ENCODE data around the gene ARSI.

The ARSI gene

DNA sequence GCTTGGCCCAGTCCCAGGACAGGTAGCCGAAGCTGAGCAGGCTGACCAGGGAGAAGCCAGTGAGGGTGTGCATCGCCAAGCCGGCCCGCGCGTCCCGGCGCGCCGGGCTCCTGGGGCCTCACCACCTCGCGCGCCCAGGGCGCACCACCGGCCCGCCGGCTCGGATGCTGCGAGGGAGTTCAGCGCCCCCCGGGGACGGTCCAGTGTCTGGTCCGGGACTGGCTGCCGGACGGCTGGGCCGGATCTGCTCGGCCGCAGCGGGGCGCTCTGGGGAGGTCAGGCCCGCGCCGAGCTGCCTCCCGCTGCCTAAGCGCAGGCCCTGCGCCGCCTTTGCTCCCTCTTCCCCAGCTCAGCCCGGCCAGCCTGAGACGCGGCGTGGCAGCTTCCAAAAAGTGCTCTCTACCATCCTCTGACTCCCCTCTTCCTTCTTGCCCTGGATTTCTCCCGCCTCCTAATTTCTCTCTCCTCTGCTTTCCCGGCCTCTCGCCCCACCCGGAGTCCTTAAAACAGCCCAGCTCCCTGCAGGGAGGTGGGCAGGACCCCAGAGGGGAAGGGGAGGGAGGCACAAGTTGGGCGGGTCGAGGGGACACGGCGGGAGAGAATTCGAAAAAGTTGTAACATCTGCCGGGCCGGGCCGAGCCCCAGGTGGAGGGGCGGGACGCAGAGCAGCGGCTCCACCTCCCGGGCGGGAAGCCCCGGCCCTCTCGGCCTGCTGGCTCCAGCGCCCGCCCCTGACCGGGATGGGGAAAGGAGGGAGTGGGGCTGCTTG, at the start of gene ARSI:
TSS of gene ARSI (minus strand) at position 605 of the 769 bp plus-strand sequence. CDS start at position 73, 532 bp downstream.
- peak; percentile 86 for DNase-seq (ENCODE audit: low spot score)

DNA sequence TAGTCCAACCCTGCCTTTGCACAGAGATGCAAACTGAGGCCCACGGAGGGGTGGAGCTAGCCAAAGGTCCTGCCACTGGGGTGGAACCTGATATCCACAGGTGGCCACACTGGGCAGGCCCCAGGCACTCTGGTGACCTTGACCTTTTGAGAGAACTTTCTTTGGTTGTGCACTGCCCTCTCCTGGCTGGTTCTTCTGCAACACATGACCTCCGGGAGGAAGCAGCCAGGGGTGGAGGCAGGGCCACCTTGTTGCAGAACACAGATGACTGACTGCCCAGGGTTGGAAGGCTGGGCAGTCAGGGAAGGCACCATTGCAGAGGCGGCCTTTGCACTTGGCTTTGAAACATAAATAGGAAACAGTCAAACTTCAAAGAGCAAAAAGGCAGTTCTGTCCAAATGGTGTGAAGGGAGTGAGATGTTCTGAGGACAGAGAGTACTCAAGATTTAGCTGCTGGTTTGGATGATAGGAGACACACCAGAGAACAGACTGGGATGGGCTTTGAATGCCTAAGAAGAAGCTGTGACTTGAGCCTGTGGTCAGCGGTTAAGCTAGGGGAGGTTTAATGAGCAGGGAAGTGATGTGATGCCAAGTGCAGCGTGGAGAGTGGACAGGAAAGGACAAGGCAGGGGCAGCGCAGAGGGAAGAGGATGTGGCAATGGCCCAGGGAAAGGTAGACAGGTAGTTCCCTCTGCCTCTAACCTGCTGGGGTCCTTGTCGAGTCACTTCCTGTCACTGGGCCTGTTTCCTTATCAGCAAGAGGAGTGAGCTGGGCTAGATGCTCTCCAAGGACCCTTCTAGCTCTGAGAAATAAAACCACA, 48.0 kb upstream of the ARSI start:
- peak; percentile 85 for DNase-seq (ENCODE audit: low spot score)

DNA sequence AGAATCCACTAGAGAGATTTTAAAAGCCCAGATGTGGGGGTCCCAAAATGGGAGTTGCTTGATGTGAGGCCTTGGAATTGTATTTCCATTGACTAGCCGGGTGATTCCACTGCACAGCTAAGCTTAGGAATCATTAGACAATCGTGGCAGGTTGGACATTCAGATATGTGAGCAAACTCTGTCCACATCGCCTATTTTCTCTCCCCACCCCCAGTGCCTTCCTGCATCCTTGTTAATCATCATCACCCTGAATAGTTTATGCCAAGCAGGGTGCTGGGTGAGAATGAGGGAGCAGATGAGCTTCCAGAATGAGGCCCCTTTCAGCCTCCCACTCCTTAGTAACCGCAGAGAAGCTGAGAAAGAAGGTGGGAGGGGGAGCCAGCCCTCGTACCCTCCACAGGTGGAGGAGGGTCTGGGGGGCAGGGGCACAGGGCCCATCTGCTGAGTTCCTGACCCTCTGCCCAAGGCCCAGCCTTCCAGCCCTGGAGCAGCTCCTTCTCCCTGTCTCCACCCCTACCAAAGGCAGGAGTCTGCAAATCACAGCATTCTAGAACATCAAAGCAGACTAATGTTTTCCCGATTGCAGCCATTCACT, 47.1 kb upstream of the ARSI start:
- DNase-seq (ENCODE audit: low spot score), result no peak

DNA sequence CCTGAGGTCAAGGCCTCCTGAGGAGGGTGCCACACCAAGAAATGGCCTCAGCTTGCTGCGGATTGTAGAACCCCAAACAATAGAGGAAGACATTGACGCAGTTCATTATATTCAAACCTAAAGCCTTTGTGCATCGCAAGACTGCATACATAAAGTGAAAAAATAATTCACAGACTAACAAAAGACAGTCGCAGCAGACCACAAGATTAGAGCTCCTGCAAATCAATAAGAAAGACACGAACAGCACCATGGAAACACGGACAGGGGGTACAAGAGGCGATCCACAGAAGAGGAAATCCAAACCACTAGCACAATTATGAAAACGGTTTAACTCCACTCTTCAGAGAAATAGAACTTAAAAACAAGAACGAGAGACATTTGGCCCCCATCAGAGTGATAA, 44.7 kb upstream of the ARSI start:
- DNase-seq (ENCODE audit: low spot score), result no peak

DNA sequence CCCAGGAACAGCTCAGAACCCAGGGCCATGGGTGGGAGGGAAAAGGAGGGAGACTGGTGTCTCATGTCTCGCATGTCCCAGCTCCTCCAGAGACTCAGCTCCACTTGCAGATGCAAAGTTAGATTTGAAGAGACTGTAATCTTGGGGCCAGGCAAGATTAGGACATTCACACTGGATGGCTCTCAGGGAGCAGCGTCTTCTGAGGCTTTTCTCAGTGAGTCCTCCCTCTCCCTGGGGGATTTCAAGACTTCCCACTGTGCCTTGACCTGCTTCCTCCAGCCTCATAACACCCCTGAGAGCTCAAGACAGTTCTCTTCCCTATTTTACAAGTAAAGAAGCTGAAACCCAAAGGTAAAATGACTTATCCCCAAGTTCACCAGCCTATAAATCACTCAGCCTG, 44.3 kb upstream of the ARSI start:
- DNase-seq (ENCODE audit: low spot score), result no peak

DNA sequence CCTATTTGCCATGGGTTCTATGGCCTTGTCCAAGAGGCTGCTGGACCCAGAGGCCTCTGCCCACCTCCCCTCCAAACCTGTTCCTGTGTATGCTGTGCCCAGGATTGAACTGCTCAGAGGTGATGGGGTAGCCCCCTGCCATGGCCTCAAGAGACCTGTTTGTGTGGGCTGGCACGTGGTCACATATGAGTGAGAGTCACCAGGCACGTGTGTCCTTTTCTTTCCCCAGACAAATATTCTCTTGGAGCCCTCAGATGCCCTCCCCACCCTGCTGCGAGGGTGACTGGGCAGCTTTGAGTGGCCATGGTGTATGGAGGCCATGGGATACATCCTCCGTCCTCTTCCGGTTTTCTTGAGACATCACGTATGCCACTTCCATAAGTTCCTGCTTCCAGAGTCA, 43.9 kb upstream of the ARSI start:
- DNase-seq (ENCODE audit: low spot score), result no peak

DNA sequence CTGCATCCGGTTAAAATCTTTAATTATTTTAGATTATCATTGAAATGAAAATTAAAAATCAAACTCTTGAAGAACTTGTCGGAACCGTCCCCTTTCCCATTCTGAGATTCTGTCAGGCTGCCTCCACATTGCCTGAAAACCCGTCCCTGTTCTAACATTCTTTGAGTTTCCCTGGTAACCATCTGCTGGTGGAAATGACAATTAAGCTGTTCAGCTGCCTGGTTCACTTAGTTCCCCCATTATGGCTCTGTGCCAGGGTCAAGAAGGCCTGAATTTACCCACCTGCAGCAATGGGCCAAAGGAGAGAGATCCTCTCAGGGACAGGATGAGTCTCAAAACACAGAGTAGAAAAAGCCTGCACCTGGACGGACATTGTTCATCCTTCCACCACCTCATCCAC, 43.0 kb upstream of the ARSI start:
- DNase-seq (ENCODE audit: low spot score), result no peak

DNA sequence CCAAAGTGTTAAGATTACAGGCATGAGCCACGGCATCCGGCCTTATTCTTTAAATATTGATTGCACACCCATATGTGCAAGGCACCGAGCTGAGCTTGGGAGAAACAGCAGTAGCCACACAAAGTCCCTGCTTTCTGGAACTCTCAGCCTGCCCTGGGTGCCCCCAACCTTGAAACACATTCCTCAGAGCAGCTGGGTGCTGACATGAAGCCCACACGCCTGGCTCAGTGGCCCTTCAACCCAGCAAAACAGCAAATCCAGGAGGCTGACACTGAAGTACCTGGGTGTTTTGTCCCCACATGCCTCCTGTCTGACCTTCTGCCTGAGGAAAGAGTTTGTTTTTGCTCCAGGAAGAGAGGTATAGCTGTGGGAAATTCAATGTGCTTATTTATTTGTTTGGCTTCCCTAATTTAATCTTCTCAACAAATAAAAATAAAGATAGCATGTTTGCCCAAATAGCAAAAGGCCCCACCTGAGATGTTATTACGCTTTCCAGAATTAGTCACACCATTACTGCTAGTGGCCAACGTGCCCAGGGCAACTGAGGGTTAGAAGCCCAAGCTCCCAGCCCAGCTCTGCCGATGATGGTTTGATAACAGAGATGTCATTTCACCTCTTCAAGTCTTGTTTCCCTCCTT, 41.4 kb upstream of the ARSI start:
- DNase-seq (ENCODE audit: low spot score), result no peak

DNA sequence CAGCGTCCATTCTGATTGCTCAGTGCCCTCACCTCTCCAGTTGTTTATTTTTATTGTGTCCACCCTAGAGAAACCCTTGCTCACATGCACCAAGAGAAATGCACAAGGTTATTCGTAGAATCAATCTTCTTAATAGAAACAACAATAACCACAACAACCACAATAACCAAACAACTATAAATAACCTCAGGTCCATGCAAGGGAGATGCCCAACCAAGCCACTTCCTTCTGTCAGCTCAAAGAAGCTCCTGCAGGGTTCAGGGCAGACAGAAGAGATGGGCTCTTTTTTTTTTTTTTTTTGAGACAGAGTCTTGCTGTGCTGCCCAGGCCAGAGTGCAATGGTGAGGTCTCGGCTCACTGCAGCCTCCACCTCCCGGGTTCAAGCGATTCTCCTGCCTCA, 39.9 kb upstream of the ARSI start:
- no peak for DNase-seq (ENCODE audit: low spot score)

DNA sequence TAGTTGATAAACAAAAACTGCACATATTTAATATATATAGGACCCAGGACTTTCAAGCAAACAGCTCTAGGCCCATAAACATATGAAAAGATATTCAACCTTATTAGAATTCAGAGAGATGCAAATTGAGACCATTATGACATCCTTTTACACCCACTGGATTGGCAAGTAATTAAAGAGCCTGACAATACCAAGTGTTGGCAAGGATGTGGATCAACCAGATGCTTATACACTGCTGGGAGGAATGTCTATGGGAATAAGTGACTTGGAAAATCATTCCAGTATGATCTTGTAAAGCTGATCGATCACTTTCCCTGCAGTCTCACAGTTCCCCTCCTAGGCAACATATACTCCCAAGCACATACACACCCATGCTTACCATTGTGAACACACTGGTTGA, 39.3 kb upstream of the ARSI start:
- no peak for DNase-seq (ENCODE audit: low spot score)

DNA sequence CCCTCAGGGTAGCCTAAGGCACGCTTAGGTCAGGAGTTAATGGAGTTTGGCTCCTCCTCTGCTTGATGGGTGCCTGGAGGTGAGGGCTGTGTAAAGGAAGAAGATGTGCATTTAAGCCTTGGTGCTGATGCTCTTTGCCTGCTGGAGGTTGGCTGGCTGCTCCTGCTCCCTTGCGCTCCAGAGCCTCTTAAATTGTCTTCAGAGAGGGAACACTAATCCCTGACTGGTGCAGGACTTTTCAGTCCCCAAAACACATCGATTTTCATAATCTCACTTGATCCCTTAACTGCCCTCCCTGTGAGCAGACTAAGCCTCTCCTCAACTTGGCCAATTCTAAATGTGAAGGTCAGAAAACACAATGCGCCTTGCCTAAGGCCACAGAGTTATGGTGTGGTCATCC, 38.6 kb upstream of the ARSI start:
- DNase-seq (ENCODE audit: low spot score), result no peak

DNA sequence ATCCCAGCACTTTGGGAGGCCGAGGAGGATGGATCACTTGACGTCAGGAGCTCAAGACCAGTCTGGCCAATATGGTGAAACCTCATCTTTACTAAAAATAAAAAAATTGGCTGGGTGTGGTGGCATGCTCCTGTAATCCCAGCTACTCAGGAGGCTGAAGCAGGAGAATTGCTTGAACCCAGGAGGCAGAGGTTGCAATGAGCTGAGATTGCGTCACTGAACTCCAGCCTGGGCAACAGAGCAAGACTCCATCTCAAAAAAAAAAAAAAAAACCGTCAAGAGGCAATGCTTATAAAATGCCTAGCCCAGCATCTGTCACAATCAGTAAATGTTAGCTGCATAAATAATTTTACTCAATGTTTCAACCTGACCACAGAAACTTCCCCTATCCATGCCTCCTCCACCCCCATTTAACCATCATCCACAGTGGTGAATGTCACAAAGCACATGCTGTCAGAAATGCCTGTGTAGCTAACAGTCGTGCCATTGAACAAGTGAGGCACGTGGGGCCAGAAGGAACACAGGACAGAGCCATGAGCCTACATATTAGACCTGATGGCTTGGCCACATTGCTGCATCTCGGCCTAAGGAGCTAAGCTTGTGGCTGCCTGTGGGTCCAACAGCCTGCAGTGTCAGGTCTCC, 38.0 kb upstream of the ARSI start:
- no peak for DNase-seq (ENCODE audit: low spot score)

DNA sequence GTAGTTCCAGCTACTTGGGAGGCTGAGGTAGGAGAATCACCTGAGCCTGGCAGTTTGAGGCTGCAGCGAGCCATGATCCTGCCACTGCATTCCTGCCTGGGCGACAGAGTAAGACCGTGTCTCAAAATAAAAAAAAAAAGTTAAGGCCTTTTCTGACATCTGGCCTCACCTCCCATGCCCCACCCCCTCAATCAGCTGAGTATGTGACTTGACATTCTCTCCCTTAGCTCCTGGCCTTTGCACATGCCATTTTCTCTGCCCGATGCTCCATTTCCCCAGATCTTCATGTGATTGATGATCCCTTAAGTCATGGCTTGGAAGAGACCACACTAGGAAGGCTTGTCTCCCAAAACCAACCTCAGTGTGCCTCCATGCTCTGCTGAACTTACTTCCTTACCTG, 37.1 kb upstream of the ARSI start:
- DNase-seq (ENCODE audit: low spot score), result no peak

DNA sequence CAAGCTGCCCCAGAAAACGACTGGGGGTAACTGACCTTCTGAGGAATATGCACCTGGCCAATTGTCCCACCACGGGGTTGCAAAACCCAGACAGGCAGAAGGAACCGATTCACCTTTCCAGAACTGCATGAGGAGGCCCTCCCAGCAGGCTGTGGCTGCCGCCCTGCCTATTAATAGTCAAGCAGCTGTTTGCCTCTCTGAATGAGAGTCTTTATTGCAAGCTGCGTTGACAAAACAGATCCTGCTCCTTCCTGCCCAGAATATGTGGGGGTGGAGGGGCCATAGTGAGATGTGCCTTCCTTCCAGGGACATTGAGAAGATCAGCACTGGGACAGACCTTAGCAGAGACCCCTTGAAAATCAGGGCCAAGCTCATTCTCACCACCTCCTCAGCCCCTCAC, 36.5 kb upstream of the ARSI start:
- DNase-seq (ENCODE audit: low spot score), result no peak

DNA sequence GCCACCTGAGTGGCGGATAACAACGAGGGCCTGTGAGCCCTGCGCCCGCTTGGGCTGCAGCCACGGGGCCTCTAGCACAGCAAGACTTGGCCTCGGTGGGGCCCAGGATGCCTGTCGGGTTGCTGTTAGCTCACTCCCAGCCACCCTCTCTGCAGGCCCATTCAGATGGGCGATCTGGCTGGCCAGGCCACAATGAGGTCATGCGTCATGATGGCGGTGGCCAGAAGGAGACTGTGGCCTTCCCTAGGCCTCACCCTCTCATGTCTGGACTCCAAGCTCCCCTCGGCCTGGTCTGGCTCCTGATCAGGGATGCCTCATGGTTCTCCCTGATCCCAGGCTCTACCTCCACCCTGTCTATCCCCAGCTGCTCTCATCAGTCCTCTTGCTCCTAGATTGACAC, 35.8 kb upstream of the ARSI start:
- DNase-seq (ENCODE audit: low spot score), result no peak

DNA sequence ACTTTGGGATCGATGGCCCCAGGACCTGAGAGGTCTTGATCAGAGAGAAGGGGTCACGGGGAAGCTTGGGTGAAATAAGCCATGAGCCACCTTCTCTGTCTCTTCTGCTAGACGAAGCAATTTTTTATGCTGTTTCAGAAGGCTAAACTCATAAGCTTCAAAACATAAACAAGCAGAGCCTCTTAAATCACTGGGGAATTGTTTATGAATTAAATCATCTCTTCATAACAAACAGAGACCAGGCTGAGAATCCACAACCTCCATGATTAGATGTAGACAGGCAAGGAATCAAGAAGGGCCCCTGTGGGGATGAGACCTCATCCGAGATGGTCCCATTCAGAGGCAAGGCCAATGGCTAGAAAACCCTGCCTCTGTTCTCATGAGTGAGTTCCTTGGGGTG, 33.1 kb upstream of the ARSI start:
- DNase-seq (ENCODE audit: low spot score), result no peak

DNA sequence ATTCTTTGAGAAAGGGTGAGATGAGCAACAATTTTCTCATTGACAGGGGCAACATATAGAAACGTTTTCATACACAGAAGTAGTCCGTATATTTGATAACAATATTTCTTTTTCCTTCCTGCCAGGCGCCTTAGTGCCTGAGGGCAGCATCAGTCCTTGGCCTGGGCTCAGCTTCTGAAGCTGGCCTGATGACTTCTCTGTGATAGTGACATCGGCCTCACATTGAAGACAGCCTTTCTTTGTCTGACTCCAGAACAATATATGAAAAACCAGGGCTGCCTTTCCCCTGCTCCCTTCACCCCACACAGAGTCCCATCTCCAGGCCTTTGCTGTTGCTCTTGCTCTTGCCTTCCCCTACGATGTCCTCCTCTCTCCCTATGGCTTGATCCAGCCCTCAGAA, 30.7 kb upstream of the ARSI start:
- no peak for DNase-seq (ENCODE audit: low spot score)

DNA sequence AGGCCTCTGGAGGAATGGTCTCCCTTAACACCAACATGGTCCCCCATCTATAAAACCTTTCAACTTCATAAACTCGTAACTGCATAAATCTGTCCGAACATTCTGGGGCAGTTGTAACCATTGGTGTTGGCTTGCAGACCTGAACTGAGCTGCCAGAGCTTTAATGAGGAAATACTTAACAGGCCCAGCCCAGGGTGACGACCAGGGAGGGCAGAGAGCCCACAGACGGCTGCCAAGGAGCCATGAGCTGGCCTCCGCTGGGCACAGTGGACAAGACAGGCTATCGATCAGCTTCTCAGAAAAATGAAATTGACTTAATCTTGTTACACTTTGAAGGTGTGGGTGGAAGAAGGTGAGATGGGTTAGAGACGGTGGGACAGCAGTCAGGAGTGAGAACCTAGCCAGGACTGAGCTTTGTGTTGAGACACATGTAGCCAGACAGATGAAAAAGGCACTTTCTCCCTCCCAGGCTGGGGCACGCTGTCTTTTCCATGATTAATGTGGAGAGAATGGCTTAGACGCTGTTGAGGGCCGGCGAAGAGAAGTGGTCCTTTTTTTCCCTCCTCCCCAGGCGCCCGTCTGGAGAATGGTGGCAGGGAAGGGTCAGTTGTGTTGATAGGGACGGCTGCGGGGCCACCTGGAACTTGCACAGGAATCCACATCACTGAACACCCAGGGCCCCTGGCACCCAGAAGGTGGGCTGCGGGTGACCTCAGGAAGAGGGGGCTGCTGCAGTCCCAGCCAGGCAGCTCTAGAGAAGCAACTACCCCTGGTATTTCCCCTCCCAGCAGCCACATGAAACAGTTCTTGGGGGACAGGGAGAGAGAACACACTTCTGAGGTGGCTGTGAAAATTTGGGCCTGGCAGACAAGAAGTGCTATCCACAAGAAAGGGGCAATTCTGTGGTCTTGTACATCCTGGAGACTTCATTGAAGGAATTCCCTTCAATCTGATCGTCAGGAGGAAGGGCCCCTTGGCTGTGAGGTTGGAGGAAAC, 27.5 kb upstream of the ARSI start:
- DNase-seq (ENCODE audit: low spot score), result peak; percentile 27

DNA sequence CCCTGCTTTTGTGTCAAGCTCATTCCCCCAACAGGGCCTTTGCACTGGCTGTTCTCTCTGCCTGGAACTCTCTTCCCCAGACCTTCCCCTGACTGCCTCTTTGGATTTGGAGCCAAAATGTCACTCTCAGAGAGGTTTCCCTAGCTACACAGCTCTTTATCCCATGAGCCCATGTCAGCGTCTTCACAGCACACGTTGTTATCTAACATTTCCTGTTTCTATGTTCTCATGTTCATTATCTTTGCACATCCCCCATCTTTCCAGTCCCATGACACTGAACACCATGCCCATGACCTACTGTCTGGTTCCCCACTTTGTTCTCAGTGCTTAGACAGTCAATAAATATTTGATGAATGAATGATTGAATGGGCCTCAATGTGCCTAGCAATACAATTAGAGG, 26.3 kb upstream of the ARSI start:
- no peak for DNase-seq (ENCODE audit: low spot score)

DNA sequence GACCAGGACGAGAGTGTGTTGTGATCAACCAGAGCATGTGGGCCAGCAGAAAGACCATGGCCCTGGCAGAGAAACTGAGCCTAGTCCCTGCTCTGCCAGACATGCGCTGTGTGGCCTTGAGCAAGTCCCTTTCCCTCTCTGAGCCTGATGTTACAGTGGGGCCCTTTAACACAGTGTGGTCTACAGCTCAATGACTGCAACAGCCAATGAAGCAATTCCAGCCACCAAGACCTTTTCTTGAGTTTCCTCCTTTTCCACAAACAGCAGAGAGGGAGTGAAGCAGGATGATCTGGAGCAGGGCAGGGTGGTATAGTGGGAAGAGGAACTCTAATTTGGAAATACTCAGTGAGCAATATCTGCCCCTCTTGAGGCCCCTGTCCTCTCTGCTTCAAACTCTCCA, 25.8 kb upstream of the ARSI start:
- no peak for DNase-seq (ENCODE audit: low spot score)

DNA sequence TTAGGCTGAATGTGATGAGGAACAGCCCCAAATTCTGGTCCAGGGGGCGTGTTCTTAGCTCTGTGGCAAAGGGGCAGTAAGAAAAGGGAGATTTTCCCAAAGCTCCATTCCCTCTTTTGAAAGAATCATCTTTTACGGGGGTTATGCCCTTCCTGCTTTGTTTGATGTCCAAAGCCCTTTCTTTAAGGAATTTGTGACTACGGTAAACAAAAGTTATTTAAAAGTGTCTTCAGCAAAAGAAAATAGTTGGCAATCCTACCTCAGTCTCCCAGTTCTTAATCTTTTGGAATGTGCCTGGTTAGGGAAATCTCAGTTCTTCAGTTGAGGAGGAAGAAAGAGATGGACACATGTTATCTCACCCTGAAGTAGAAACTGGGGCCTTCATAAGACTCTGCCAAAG, 24.4 kb upstream of the ARSI start:
- DNase-seq (ENCODE audit: low spot score), result no peak

Data from GM03348 (cell line).